Fibroblast of lung (primary cell): ENCODE measurements around the gene MIEF1.

ENCODE experiments used
- CTCF ChIP-seq, 2 donors: IDR thresholded peaks in 1 of 2; conservative IDR thresholded peaks in 1 of 2; 1 replicate in 1 of 2; 2 replicates in 1 of 2; pipeline ENCODE4 v1.5.1; 2011 to 2012; ENCODE audit warnings: low read length in 2 of 2, control low read depth in 1 of 2, inconsistent platforms in 1 of 2, low read depth in 1 of 2, mild to moderate bottlenecking in 1 of 2
- EZH2 ChIP-seq: IDR thresholded peaks from 2 replicates; pipeline ENCODE4 v1.5.1; 2012; ENCODE audit warnings: low read length, control low read depth, mild to moderate bottlenecking; ENCODE audit errors: missing control alignments

GRCh38 chr22:39473851-39474250, 28.2 kb upstream of the MIEF1 start:
- TF ChIP-seq CTCF (conservative IDR thresholded peaks at IDR 0.05 in 1 of 2, IDR thresholded peaks at IDR 0.05 in 1 of 2; ENCODE audit: low read depth in 1 of 2, low read length in 2 of 2) (no peak), EZH2 (no peak)
